HepG2 (cell line): Measurements from ENCODE around the gene RASSF4. TPM values are rescaled to one million over a fixed set of nuclear protein-coding genes. Genes with fewer than 3 reads are reported as not detected.

Experiments used
- CCDC6 ChIP-seq: sonication (generic); formaldehyde crosslinking; IDR thresholded peaks from 2 replicates; pipeline ENCODE4 v1.8.1; 2022; ENCODE audit warnings: mild to moderate bottlenecking, missing genetic modification reagents, moderate library complexity
- HNF4G ChIP-seq, 2 experiments: sonication (generic) in 1 of 2; formaldehyde crosslinking in 1 of 2; IDR thresholded peaks; 2 replicates each; pipeline versions ENCODE4 v1.4.0 to v1.6.1; 2011 to 2020; ENCODE audit warnings: borderline replicate concordance in 2 of 2, low read depth in 2 of 2, mild to moderate bottlenecking in 2 of 2, low read length in 1 of 2, missing genetic modification reagents in 1 of 2, moderate library complexity in 1 of 2
- HNRNPK ChIP-seq: fragments of 200-400 bp; formaldehyde crosslinking; IDR thresholded peaks from 2 replicates; pipeline ENCODE4 v1.6.1; 2018; ENCODE audit warnings: low read length, low read depth, moderate library complexity, mild to moderate bottlenecking; ENCODE audit not compliant: poor library complexity, severe bottlenecking
- KAT7 ChIP-seq: IDR thresholded peaks from 2 replicates; pipeline ENCODE4 v1.6.1; 2018; ENCODE audit warnings: borderline replicate concordance, missing compliant biosample characterization
- KDM1A ChIP-seq: IDR thresholded peaks from 2 replicates; pipeline ENCODE4 v1.6.1; 2016; ENCODE audit warnings: missing compliant biosample characterization
- KDM4B ChIP-seq: sonication (generic); formaldehyde crosslinking; IDR thresholded peaks from 2 replicates; pipeline ENCODE4 v1.4.0; 2020; ENCODE audit warnings: missing genetic modification reagents
- MIXL1 ChIP-seq: IDR thresholded peaks from 2 replicates; pipeline ENCODE4 v1.6.1; 2016
- PHF8 ChIP-seq: sonication (generic); formaldehyde crosslinking; IDR thresholded peaks from 2 replicates; pipeline ENCODE4 v1.5.0; 2020; ENCODE audit warnings: missing genetic modification reagents
- POGZ ChIP-seq: sonication (generic); formaldehyde crosslinking; IDR thresholded peaks from 2 replicates; pipeline ENCODE4 v1.4.0; 2020; ENCODE audit warnings: mild to moderate bottlenecking, missing genetic modification reagents
- SMARCC2 ChIP-seq: fragments of 450-650 bp; IDR thresholded peaks from 2 replicates; pipeline ENCODE4 v1.6.1; 2017; ENCODE audit warnings: antibody characterized with exemption, mild to moderate bottlenecking
- SRSF4 ChIP-seq: fragments of 200-400 bp; formaldehyde crosslinking; IDR thresholded peaks from one replicate; pipeline ENCODE4 v1.6.1; 2018; ENCODE audit warnings: mild to moderate bottlenecking, low read depth, low read length, moderate library complexity; ENCODE audit not compliant: poor library complexity, severe bottlenecking
- SYNCRIP ChIP-seq: fragments of 200-400 bp; formaldehyde crosslinking; IDR thresholded peaks from 2 replicates; pipeline ENCODE4 v1.6.1; 2018; ENCODE audit warnings: mild to moderate bottlenecking, low read depth, low read length; ENCODE audit not compliant: insufficient read depth
- TOPORS ChIP-seq: sonication (generic); formaldehyde crosslinking; IDR thresholded peaks from 2 replicates; pipeline ENCODE4 v1.8.0; 2023; ENCODE audit warnings: mild to moderate bottlenecking, missing genetic modification reagents
- YEATS2 ChIP-seq: sonication (generic); formaldehyde crosslinking; IDR thresholded peaks from 2 replicates; pipeline ENCODE4 v1.4.0; 2020; ENCODE audit warnings: missing genetic modification reagents, borderline replicate concordance
- ZFP62 ChIP-seq: sonication (generic); formaldehyde crosslinking; IDR thresholded peaks from 2 replicates; pipeline ENCODE4 v1.4.0; 2020; ENCODE audit warnings: missing genetic modification reagents
- ZNF232 ChIP-seq: sonication (generic); formaldehyde crosslinking; IDR thresholded peaks from 2 replicates; pipeline ENCODE4 v1.4.0; 2020; ENCODE audit warnings: missing genetic modification reagents, borderline replicate concordance
- ZNF253 ChIP-seq: sonication (generic); formaldehyde crosslinking; IDR thresholded peaks from 2 replicates; pipeline ENCODE4 v1.8.0; 2022; ENCODE audit warnings: mild to moderate bottlenecking, missing genetic modification reagents, borderline replicate concordance
- ZNF276 ChIP-seq: sonication (generic); formaldehyde crosslinking; IDR thresholded peaks from 2 replicates; pipeline ENCODE4 v1.4.0; 2020; ENCODE audit warnings: mild to moderate bottlenecking, low read depth, missing genetic modification reagents
- ZNF891 ChIP-seq: sonication (generic); formaldehyde crosslinking; IDR thresholded peaks from 2 replicates; pipeline ENCODE4 v1.5.0; 2020; ENCODE audit warnings: mild to moderate bottlenecking, missing genetic modification reagents
- polyA plus RNA-seq, 8 experiments: library from polyadenylated mRNA; depleted of rRNA in 3 of 8; stranded (reverse) in 7 of 8; unstranded in 1 of 8; fragments of >200 nt; fragmentation: Illumina TruSeq in 4 of 8; extraction: Trizol in 4 of 8; gene quantifications; 2 replicates each; pipeline versions ENCODE4 v1.2.1 to v1.2.3, GENCODE V29; 2011 to 2016; ENCODE audit warnings: low read depth in 4 of 8, missing spikeins in 1 of 8, mixed read lengths in 1 of 8; ENCODE audit not compliant: insufficient read depth in 1 of 8
- total RNA-seq, 5 experiments: library from RNA; depleted of rRNA; stranded (reverse); fragments of >200 nt; fragmentation: Illumina TruSeq; extraction: Trizol; gene quantifications; 2 replicates each; pipeline ENCODE4 v1.2.3, GENCODE V29; 2016; ENCODE audit warnings: low read depth in 1 of 5
- TF ChIP-seq, protein P1 (sequence below): sonication (generic); formaldehyde crosslinking; IDR thresholded peaks from 2 replicates; pipeline ENCODE4 v1.4.0; 2020; ENCODE audit warnings: missing genetic modification reagents, mild to moderate bottlenecking, borderline replicate concordance

RASSF4 gene
- total and polyA plus RNA-seq, 2 of the 13 experiments (the other 11 are each of a cell fraction or from before 2014, with no cell fraction given), result 34.0 to 51.7 TPM

- no peak for TF ChIP-seq ZNF276 (CRISPR knock-in tag)
- no peak for TF ChIP-seq HNRNPK
- TF ChIP-seq PHF8 (CRISPR knock-in tag), result peak; percentile 7; the same call in 1 of the 2 replicates
- TF ChIP-seq YEATS2 (CRISPR knock-in tag), result no peak
- no peak for TF ChIP-seq SRSF4
- no peak for TF ChIP-seq MIXL1 (CRISPR knock-in tag)
- 0 out of 2 replicates have a peak, but pooled peaks have one; percentile 12 for TF ChIP-seq KAT7 (CRISPR knock-in tag)
- 0 out of 2 replicates have a peak, but pooled peaks have one; percentile 13 for TF ChIP-seq TOPORS
- peak; percentile 28; the same call in 1 of the 2 replicates for TF ChIP-seq ZNF891 (CRISPR knock-in tag)
- no peak for TF ChIP-seq HNF4G (IDR thresholded peaks at IDR 0.05; ENCODE audit: borderline replicate concordance, low read depth, low read length)
- no peak for TF ChIP-seq HNF4G (CRISPR knock-in tag; IDR thresholded peaks at IDR 0.05; ENCODE audit: borderline replicate concordance, low read depth)
- 0 out of 2 replicates have a peak, but pooled peaks have one; percentile 42 for TF ChIP-seq ZNF232
- 0 out of 2 replicates have a peak, but pooled peaks have one; percentile 1 for TF ChIP-seq POGZ
- TF ChIP-seq KDM1A (CRISPR knock-in tag), result no peak
- TF ChIP-seq SYNCRIP, result no peak
- TF ChIP-seq ZFP62 (CRISPR knock-in tag), result no peak
- TF ChIP-seq ZNF253 (CRISPR knock-in tag), result no peak
- 0 out of 2 replicates have a peak, but pooled peaks have one; percentile 8 for TF ChIP-seq KDM4B (CRISPR knock-in tag)
- TF ChIP-seq, protein P1, sequence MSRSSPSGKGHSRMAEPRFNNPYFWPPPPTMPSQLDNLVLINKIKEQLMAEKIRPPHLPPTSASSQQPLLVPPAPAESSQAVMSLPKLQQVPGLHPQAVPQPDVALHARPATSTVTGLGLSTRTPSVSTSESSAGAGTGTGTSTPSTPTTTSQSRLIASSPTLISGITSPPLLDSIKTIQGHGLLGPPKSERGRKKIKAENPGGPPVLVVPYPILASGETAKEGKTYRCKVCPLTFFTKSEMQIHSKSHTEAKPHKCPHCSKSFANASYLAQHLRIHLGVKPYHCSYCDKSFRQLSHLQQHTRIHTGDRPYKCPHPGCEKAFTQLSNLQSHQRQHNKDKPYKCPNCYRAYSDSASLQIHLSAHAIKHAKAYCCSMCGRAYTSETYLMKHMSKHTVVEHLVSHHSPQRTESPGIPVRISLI (CRISPR knock-in tag), result no peak
- TF ChIP-seq CCDC6 (CRISPR knock-in tag), result no peak
- TF ChIP-seq SMARCC2, result no peak
These were observed 19.9 kb downstream of the RASSF4 start (continued) for GRCh38 chr10:44979281-44980191.
